NB4 (cell line): ENCODE measurements around the gene VGLL4.

Experiments
- DNase-seq: peaks from one replicate; pipeline ENCODE4 v3.0.0; 2010; ENCODE audit warnings: low read depth
- H3K4me3 ChIP-seq: one replicate; pipeline ENCODE4 v1.5.1; 2011; ENCODE audit warnings: mild to moderate bottlenecking, low read depth, low read length, moderate library complexity
- CTCF ChIP-seq: IDR thresholded peaks from one replicate; pipeline ENCODE4 v1.5.1; 2012; ENCODE audit warnings: low read depth, low read length
- MAX ChIP-seq: IDR thresholded peaks from 2 replicates; pipeline ENCODE4 v1.6.1; 2011; ENCODE audit warnings: low read depth, low read length
- MYC ChIP-seq: IDR thresholded peaks from 2 replicates; pipeline ENCODE4 v1.6.1; 2011; ENCODE audit warnings: low read depth, low read length
- POLR2A ChIP-seq: IDR thresholded peaks from 2 replicates; pipeline ENCODE4 v1.6.1; 2011; ENCODE audit warnings: mild to moderate bottlenecking; ENCODE audit not compliant: insufficient read length; ENCODE audit errors: extremely low read depth

Gene VGLL4

GRCh38 chr3:11570789-11571495 is 72.8 kb downstream of the VGLL4 start:
- TF ChIP-seq CTCF, result no peak
- TF ChIP-seq MAX, result no peak
- TF ChIP-seq POLR2A, result no peak
- TF ChIP-seq MYC, result no peak
- no peak overlapping the region for H3K4me3 ChIP-seq
- DNase-seq, result no peak

DNA sequence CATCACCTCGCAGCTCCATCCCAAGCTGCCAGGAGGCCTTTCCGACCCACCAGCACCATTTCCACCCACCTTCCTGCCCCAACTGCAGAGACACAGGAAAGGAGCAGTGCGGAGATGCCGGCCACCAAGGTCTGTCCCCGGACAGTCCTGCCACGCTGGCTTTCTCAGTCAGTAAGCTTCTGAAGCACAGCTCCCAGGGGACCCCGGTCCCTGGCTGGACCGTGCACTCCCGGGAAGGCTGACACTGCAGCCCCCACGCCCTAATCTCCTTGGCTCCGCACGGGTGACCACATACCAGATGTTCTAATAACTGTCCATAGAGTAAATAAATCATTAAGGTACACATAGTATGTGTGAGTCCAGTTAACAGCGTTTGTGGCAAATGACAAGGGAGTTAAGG is 73.5 kb downstream of the VGLL4 start:
- H3K4me3 ChIP-seq, result no peak overlapping the region
- TF ChIP-seq MYC (no peak), CTCF (no peak), MAX (no peak), POLR2A (no peak)
- DNase-seq, result no peak

GRCh38 chr3:11569156-11569741 is 74.5 kb downstream of the VGLL4 start:
- TF ChIP-seq POLR2A (no peak), MAX (no peak), MYC (no peak), CTCF (no peak)
- H3K4me3 ChIP-seq, result no peak overlapping the region
- no peak for DNase-seq

- TF ChIP-seq POLR2A, result no peak
- TF ChIP-seq MYC, result no peak
- no peak for TF ChIP-seq CTCF
- no peak for TF ChIP-seq MAX
- no peak overlapping the region for H3K4me3 ChIP-seq
- DNase-seq, result no peak
Observed at GRCh38 chr3:11568503-11569155, 75.1 kb downstream of the VGLL4 start.

GRCh38 chr3:11567516-11568467 is 75.9 kb downstream of the VGLL4 start:
- no peak for DNase-seq
- TF ChIP-seq MYC, result no peak
- H3K4me3 ChIP-seq, result no peak overlapping the region

GRCh38 chr3:11566916-11567315 is 76.8 kb downstream of the VGLL4 start:
- DNase-seq, result no peak
- H3K4me3 ChIP-seq, result no peak overlapping the region
- no peak for TF ChIP-seq MAX
- TF ChIP-seq POLR2A, result no peak
- TF ChIP-seq MYC, result no peak
- TF ChIP-seq CTCF, result peak; percentile 3
